WERI-Rb-1 (cell line): ENCODE results near the gene SLC6A6.
A peak's percentile ranks its signal among the peaks of the same experiment; 100 is the strongest.

ENCODE experiments used
- DNase-seq: peaks from one replicate; pipeline ENCODE4 v3.0.0-alpha.2; 2020
- H3K27ac ChIP-seq: fragments of 250-450 bp; sonication (Bioruptor Pico); 2 replicates; pipeline ENCODE4 v1.5.1; 2020; ENCODE audit warnings: mild to moderate bottlenecking, moderate library complexity
- H3K27me3 ChIP-seq: fragments of 250-450 bp; sonication (Bioruptor Pico); 2 replicates; pipeline ENCODE4 v1.5.1; 2021; ENCODE audit warnings: mild to moderate bottlenecking, low read depth, moderate library complexity; ENCODE audit not compliant: insufficient read depth, severe bottlenecking
- H3K36me3 ChIP-seq: fragments of 250-450 bp; sonication (Bioruptor Pico); 2 replicates; pipeline ENCODE4 v1.5.1; 2020; ENCODE audit warnings: mild to moderate bottlenecking, moderate library complexity
- H3K4me3 ChIP-seq: 2 replicates; pipeline ENCODE4 v1.5.1; 2011; ENCODE audit warnings: low read depth, mild to moderate bottlenecking, control low read depth, low read length
- H3K9me3 ChIP-seq: fragments of 250-450 bp; sonication (Bioruptor Pico); 2 replicates; pipeline ENCODE4 v1.5.1; 2021; ENCODE audit warnings: mild to moderate bottlenecking, moderate library complexity; ENCODE audit not compliant: severe bottlenecking
- TF ChIP-seq, protein P1 (sequence below): IDR thresholded peaks from 2 replicates; pipeline ENCODE4 v1.5.1; 2011; ENCODE audit warnings: low read depth, mild to moderate bottlenecking, control low read depth, inconsistent platforms, low read length

The SLC6A6 gene

DNA sequence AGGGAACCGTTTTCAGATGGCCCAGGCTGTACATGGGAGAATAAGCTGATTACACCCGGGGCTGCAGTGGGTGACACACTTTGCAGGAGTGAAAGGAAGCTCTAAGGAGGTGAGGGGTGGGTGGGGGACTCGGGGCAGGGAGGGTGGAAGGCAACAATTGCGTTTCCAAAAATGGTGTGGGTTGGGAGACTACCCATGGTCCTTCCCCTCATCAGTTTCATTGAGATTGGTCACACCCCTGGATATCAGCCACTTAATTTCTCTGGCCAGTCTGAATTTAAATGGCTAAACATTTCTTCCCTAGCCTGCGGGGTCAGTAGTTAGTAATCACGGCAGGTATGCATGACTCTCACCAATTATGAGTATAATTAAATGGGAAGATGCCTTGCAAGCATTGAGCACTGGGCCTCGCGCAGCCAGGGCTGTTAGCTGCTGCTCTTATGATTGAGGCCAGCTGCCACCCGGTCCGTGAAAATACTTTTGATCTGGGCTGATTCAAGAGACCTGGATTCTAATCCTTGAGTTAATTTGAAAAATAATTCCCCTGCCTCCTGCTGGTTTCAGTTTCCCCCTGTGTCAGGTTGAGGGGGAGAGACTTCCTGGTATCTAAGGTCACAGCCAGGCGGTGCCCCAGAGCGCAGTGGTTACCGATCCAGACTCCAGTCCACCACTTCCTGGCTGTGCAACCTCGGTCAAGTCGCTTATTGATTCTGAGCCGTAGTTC, 23.3 kb downstream of the SLC6A6 start:
- peak overlapping the region; percentile 73 for H3K27ac ChIP-seq
- no peak overlapping the region for H3K4me3 ChIP-seq
- DNase-seq: peak; percentile 68
- TF ChIP-seq, protein P1, sequence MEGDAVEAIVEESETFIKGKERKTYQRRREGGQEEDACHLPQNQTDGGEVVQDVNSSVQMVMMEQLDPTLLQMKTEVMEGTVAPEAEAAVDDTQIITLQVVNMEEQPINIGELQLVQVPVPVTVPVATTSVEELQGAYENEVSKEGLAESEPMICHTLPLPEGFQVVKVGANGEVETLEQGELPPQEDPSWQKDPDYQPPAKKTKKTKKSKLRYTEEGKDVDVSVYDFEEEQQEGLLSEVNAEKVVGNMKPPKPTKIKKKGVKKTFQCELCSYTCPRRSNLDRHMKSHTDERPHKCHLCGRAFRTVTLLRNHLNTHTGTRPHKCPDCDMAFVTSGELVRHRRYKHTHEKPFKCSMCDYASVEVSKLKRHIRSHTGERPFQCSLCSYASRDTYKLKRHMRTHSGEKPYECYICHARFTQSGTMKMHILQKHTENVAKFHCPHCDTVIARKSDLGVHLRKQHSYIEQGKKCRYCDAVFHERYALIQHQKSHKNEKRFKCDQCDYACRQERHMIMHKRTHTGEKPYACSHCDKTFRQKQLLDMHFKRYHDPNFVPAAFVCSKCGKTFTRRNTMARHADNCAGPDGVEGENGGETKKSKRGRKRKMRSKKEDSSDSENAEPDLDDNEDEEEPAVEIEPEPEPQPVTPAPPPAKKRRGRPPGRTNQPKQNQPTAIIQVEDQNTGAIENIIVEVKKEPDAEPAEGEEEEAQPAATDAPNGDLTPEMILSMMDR: peak; percentile 27; the same call in 1 of the 2 replicates
- no peaks in the 10 kb centered on the region for H3K36me3 ChIP-seq
- no peaks in the 10 kb centered on the region for H3K9me3 ChIP-seq
- no peaks in the 10 kb centered on the region for H3K27me3 ChIP-seq

DNA sequence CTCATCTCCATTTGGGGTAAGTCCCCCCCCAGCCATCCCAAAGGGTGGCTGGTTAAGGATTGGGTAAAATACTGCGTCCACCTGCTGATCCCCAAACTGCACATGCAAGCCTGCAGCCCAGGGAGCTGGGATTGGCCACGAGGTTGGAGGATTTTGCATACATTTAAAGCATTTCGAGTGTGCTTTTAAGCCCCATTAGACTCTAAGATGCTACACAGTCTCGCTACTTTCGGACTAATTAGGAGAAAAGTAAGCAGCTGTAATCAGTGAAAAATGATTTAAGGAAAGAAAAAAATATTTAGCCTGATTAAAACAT, 23.9 kb downstream of the SLC6A6 start:
- no peak for DNase-seq
- peak overlapping the region; percentile 73 for H3K27ac ChIP-seq
- TF ChIP-seq, protein P1: no peak
- H3K27me3 ChIP-seq: no peaks in the 10 kb centered on the region
- no peaks in the 10 kb centered on the region for H3K36me3 ChIP-seq
- no peak overlapping the region for H3K4me3 ChIP-seq
- no peaks in the 10 kb centered on the region for H3K9me3 ChIP-seq

DNA sequence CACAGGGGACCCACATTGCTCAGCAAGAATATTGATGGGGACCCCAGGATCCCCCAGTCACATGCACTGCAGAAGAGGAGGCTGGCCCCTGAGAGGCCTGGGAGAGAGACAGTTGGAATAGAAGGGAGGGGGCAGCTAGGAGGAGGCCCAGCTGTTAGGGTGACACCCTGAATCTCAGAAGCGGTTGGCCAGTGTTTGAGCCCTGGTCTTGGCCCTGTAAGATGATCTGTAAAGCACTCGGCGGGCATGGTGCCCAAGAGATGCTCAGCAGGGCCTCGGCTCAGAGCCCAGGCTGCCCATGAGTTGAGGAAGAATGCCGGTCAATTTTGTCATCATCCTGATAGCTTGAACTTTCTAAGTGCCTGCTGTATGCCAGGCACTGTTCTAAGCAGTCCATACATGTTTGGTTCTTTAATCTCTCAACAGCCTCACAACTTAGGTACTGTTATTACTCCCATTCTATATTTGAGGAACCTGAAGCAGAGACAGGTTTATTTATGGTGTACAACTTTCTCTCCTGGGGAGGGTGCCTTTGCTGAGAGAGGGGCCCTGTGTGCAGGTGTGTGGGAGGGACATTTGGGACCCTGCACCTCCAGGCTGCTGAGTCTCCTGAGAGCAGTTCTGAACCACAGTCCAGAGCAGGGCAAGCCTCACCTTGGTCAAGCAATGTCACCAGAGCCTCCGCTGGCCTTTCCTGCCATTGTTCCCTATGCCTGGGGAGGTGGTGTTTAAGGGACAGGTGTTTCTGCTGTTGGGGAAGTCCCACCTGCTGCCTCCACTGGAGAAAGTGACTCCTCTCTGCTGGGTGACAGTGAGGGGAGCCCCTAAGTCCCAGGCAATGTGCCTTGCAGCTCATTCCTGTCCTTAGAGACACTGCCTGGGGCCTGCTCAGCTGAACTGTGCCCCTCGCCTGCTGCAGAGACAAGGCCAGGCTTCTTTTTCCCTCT, 26.0 kb downstream of the SLC6A6 start:
- Histone ChIP-seq H3K36me3 (no peaks in the 10 kb centered on the region), H3K27me3 (no peaks in the 10 kb centered on the region), H3K27ac (no peak overlapping the region; the same call in 1 of the 2 replicates), H3K9me3 (no peaks in the 10 kb centered on the region), H3K4me3 (no peak overlapping the region)
- no peak for DNase-seq
- TF ChIP-seq, protein P1: no peak

DNA sequence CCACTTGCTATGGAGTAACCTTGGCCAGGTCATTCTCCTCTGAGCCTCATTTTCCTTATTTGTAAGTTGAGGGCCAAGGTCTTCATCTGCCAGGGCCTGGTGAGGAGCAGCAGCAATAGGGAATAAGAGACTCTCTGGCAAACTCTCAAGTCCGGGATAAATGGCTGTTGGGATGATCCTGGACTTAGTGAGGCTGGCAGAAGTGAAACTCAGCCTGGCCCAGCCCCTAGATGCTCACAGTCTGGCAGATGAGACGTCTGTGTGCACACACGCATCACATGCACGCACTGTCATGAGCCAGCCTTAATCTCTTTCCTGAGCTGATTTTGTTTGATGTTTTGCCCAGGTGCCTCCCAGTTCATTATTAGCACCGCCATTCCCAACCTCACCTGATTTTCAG, 26.8 kb downstream of the SLC6A6 start:
- Histone ChIP-seq H3K9me3 (no peaks in the 10 kb centered on the region), H3K36me3 (no peaks in the 10 kb centered on the region), H3K4me3 (no peak overlapping the region), H3K27me3 (no peaks in the 10 kb centered on the region), H3K27ac (no peak overlapping the region; the same call in 1 of the 2 replicates)
- TF ChIP-seq, protein P1: no peak
- peak; percentile 67 for DNase-seq

DNA sequence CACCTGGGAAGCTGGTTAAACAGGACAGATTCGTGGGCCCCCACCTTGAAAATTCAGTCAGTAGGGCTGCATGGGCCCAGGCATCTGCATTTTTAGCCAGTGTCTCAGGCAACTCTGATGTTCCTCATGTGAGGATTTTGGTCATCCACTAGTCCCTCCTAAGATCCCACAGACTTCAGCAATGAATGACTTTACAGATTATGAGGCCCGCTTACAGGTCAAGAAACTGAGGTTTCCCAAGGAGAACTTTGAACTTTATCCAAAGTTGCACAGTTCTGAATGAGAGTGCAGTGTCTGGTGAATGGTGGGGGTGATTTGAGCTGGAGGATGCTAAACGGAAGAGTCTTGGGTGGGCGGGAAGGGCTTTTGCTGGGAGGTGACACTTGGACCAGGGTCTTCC, 27.2 kb downstream of the SLC6A6 start:
- DNase-seq: no peak
- TF ChIP-seq, protein P1: no peak
- no peaks in the 10 kb centered on the region for H3K9me3 ChIP-seq
- no peaks in the 10 kb centered on the region; the same call in 1 of the 2 replicates for H3K36me3 ChIP-seq
- no peaks in the 10 kb centered on the region for H3K27me3 ChIP-seq
- H3K4me3 ChIP-seq: no peak overlapping the region
- H3K27ac ChIP-seq: no peak overlapping the region
